Measurements from ENCODE around the gene FHIT.

Gene FHIT

GRCh38 chr3:61288446-61288845 lies 37.2 kb upstream of the FHIT start:
- no peak overlapping the region for H3K27ac Mint-ChIP-seq
- no peaks in the 10 kb centered on the region for H3K27me3 Mint-ChIP-seq (ENCODE audit: low read depth, poor library complexity)
- no peak for DNase-seq
- H3K36me3 Mint-ChIP-seq (ENCODE audit: low read depth) = no peaks in the 10 kb centered on the region
- no peaks in the 10 kb centered on the region for H3K4me1 Mint-ChIP-seq
- H3K9me3 Mint-ChIP-seq = no peaks in the 10 kb centered on the region
- no peak for TF ChIP-seq CTCF (IDR thresholded peaks at IDR 0.05)
- H3K4me3 Mint-ChIP-seq = no peak overlapping the region

- no peaks in the 10 kb centered on the region for H3K9me3 Mint-ChIP-seq
- H3K4me1 Mint-ChIP-seq = no peaks in the 10 kb centered on the region
- no peak for DNase-seq
- no peak overlapping the region for H3K27ac Mint-ChIP-seq
- H3K27me3 Mint-ChIP-seq (ENCODE audit: low read depth, poor library complexity) = no peaks in the 10 kb centered on the region
- no peak for TF ChIP-seq CTCF (IDR thresholded peaks at IDR 0.05)
- no peak overlapping the region for H3K4me3 Mint-ChIP-seq
- H3K36me3 Mint-ChIP-seq (ENCODE audit: low read depth) = no peaks in the 10 kb centered on the region
Measured at GRCh38 chr3:61283876-61284275, 32.6 kb upstream of the FHIT start.

GRCh38 chr3:61278713-61279112 lies 27.5 kb upstream of the FHIT start:
- Mint-ChIP-seq H3K4me1 (no peaks in the 10 kb centered on the region), H3K27me3 (ENCODE audit: low read depth, poor library complexity) (peaks cover 7% of the 10 kb centered on the region), H3K36me3 (ENCODE audit: low read depth) (no peaks in the 10 kb centered on the region), H3K27ac (no peak overlapping the region), H3K4me3 (no peak overlapping the region), H3K9me3 (peaks cover 5% of the 10 kb centered on the region)
- no peak for TF ChIP-seq CTCF (IDR thresholded peaks at IDR 0.05)
- DNase-seq = no peak

GRCh38 chr3:61277411-61277810 lies 26.2 kb upstream of the FHIT start:
- no peak for TF ChIP-seq CTCF (IDR thresholded peaks at IDR 0.05)
- H3K36me3 Mint-ChIP-seq (ENCODE audit: low read depth) = no peaks in the 10 kb centered on the region

GRCh38 chr3:61269435-61269834 lies 18.2 kb upstream of the FHIT start:
- Mint-ChIP-seq H3K27me3 (ENCODE audit: low read depth, poor library complexity) (peaks cover 4% of the 10 kb centered on the region), H3K36me3 (ENCODE audit: low read depth) (no peaks in the 10 kb centered on the region), H3K4me3 (no peak overlapping the region), H3K4me1 (no peaks in the 10 kb centered on the region), H3K27ac (no peak overlapping the region), H3K9me3 (peaks cover 9% of the 10 kb centered on the region)
- no peak for DNase-seq
- no peak for TF ChIP-seq CTCF (IDR thresholded peaks at IDR 0.05)

More at GRCh38 chr3:61277411-61277810, 26.2 kb upstream of the FHIT start:
- H3K9me3 Mint-ChIP-seq = peaks cover 9% of the 10 kb centered on the region
- H3K4me1 Mint-ChIP-seq = no peaks in the 10 kb centered on the region
- peaks cover 9% of the 10 kb centered on the region for H3K27me3 Mint-ChIP-seq (ENCODE audit: low read depth, poor library complexity)
- no peak overlapping the region for H3K27ac Mint-ChIP-seq
- H3K4me3 Mint-ChIP-seq = no peak overlapping the region
- no peak for DNase-seq

GRCh38 chr3:61268644-61269043 lies 17.4 kb upstream of the FHIT start:
- H3K4me3 Mint-ChIP-seq = no peak overlapping the region
- TF ChIP-seq CTCF (IDR thresholded peaks at IDR 0.05) = no peak
- no peaks in the 10 kb centered on the region for H3K36me3 Mint-ChIP-seq (ENCODE audit: low read depth)
- H3K4me1 Mint-ChIP-seq = no peaks in the 10 kb centered on the region
- H3K9me3 Mint-ChIP-seq = peaks cover 11% of the 10 kb centered on the region
- DNase-seq = no peak
- no peak overlapping the region for H3K27ac Mint-ChIP-seq
- H3K27me3 Mint-ChIP-seq (ENCODE audit: low read depth, poor library complexity) = peaks cover 1% of the 10 kb centered on the region
